SW480 (cell line): ENCODE data around the gene TMTC1.

ENCODE experiments used
- DNase-seq: peaks from one replicate; pipeline ENCODE4 v3.0.0-alpha.2; 2016; ENCODE audit warnings: low spot score

The TMTC1 gene

DNA sequence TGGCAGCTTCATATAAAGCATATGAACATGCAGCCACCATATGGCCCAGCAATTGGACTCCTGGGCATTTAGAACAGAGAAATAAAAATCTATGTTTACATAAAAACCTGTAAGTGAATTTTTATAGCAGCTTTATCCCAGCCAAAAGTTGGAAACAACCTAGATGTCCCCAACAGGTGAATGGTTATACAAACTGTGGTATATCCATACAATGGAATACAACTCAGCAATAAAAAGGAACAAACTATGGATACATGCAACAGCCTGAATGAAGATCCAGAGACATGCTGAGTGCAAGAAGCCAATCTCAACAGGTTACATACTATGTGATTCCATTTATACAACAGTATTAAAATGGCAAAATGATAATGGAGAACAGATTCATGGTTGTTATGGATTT is 3.7 kb downstream of the TMTC1 start:
- no peak for DNase-seq

GRCh38 chr12:29778531-29778930 is 5.2 kb downstream of the TMTC1 start:
- no peak for DNase-seq

- DNase-seq, result no peak
Observed at GRCh38 chr12:29773076-29773475, 10.7 kb downstream of the TMTC1 start.

- DNase-seq, result no peak
Observed at GRCh38 chr12:29771786-29772185, 12.0 kb downstream of the TMTC1 start.

- no peak for DNase-seq
Observed at GRCh38 chr12:29771165-29771564, 12.6 kb downstream of the TMTC1 start.

- no peak for DNase-seq
Observed at GRCh38 chr12:29769162-29769858, 14.4 kb downstream of the TMTC1 start.

GRCh38 chr12:29768372-29768771 is 15.4 kb downstream of the TMTC1 start:
- no peak for DNase-seq

DNA sequence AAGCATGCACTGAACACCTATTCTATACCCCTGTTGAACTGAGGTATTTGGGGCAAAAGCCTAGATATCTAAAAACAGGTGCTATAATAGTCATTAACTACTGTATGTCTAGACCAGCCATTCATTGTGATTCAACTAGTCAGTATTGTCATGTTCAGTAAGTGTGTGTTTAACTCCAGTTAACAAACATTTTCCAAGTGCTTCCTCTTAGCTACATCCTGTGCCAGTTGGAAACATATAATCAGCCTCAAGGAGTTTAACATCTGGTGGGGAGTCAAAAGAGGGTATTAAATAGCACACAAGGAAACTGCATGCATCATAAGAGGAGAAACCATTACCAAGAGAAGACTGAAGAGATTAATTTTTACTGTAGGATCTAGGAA is 20.4 kb downstream of the TMTC1 start:
- DNase-seq, result no peak

DNA sequence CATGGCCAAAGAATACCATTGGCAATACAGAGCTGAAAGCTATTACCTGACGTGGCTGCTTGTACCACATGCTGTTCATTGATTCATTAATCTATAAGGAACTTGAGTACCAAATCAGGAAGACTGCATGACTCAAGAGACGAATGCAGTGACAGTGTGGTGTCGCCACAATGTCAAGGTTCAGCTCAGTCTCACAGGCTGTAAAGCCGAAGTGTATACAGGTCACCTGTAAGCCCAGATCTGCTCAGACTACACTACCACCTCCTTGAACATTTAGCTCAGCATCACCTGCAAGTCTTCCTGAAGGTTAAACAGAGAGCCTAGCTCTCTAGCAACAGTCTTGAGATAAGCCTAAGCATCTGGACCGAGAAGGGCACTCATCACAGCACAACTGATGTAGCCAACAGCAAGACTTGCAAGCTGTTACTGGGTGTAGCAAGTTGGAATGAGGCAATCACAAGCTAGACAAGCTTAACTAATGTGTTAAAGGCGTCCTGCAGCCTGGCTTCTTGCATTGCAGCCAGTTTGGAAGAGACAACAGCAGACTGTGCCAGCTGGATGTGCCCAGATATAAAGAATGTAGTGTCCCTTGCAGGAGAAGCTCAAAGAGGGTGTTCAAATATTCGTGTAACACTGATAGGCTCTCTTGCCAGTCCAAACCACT is 21.0 kb downstream of the TMTC1 start:
- DNase-seq, result no peak

DNA sequence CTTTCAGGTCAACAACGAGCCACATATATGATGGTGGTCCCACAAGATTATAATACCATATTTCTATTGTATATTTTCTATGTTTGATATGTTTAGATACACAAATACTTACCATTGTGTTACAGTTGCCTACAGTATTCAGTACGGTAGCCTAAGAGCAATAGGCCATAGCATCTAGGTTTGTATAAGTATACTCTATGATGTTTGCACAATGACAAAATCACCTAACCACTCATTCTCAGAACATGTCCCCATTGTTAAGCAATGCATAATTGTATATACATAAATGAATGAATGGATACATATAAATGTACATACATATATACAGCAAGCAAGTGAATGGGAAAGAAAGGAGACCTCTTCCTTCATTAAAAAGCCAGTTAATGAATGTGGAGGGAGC is 23.8 kb downstream of the TMTC1 start:
- DNase-seq, result no peak

- DNase-seq, result no peak
Observed at GRCh38 chr12:29756741-29757390, 26.9 kb downstream of the TMTC1 start.

- DNase-seq, result no peak
Observed at GRCh38 chr12:29754235-29755189, 29.2 kb downstream of the TMTC1 start.

GRCh38 chr12:29752121-29752520 is 31.6 kb downstream of the TMTC1 start:
- no peak for DNase-seq

DNA sequence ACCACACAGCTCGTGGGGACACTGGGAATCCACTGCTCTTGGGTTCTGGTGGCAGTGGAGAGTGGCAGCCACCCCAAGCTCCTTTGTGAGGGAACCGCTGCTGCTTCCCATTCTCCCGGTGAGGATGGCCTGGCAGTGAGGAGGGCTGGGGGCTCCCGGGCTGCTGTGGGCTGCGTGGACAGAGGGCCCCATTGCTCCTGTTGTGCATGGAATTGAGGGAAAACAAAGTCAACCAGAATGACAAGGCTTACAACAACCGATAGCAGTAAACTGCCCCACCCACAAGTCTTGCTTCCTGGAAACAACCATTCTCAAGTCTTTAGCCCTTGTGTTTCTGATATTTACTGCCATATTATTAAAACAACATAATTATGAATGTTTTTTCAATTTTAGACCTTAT is 32.1 kb downstream of the TMTC1 start:
- no peak for DNase-seq

DNA sequence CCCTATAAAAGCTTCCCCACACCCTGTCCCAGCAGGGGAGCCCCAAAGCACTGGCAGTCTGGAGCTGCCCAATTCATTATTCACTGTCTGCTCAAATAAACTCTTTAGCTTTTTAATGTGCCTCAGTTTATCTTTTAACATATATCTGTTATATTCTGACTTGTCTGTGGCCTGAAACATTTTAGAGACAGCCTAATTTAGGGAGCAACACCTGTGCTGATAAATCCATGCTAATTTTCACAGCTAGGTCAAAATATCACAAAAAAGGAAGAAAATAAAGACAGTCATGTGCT is 32.9 kb downstream of the TMTC1 start:
- DNase-seq, result no peak

- no peak for DNase-seq
Observed at GRCh38 chr12:29750131-29750927, 33.4 kb downstream of the TMTC1 start.

DNA sequence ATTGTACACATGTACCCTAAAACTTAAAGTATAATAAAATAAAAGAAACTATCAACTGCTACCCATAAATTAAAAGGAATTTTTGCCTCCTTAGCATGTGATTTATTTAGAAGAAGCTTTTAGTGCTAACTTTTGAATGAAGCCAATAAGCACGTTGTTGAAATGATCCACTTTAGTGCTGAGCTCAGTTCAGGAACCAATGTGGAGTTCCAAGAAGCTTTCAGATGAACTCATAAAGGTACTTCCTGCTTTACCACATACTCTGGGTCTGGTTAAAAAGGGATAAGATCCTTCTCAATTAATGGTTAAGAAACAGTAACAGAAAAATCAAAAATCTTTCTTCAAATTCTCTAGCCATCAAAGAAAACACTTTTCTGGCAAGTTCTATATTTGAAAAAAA is 39.4 kb downstream of the TMTC1 start:
- no peak for DNase-seq

- peak; percentile 6 for DNase-seq
Observed at GRCh38 chr12:29743801-29744200, 39.9 kb downstream of the TMTC1 start.

GRCh38 chr12:29743077-29743476 is 40.7 kb downstream of the TMTC1 start:
- no peak for DNase-seq

GRCh38 chr12:29742646-29743045 is 41.1 kb downstream of the TMTC1 start:
- DNase-seq, result no peak

- DNase-seq, result no peak
Observed at GRCh38 chr12:29741342-29742241, 42.1 kb downstream of the TMTC1 start.
